Measurements from ENCODE around the gene KDM3B.
"Not testable (repeated sequence)": the region's sequence is repeated elsewhere in the genome, so short reads cannot be mapped to it uniquely, and the experiment has no call there.

The KDM3B gene, protein sequence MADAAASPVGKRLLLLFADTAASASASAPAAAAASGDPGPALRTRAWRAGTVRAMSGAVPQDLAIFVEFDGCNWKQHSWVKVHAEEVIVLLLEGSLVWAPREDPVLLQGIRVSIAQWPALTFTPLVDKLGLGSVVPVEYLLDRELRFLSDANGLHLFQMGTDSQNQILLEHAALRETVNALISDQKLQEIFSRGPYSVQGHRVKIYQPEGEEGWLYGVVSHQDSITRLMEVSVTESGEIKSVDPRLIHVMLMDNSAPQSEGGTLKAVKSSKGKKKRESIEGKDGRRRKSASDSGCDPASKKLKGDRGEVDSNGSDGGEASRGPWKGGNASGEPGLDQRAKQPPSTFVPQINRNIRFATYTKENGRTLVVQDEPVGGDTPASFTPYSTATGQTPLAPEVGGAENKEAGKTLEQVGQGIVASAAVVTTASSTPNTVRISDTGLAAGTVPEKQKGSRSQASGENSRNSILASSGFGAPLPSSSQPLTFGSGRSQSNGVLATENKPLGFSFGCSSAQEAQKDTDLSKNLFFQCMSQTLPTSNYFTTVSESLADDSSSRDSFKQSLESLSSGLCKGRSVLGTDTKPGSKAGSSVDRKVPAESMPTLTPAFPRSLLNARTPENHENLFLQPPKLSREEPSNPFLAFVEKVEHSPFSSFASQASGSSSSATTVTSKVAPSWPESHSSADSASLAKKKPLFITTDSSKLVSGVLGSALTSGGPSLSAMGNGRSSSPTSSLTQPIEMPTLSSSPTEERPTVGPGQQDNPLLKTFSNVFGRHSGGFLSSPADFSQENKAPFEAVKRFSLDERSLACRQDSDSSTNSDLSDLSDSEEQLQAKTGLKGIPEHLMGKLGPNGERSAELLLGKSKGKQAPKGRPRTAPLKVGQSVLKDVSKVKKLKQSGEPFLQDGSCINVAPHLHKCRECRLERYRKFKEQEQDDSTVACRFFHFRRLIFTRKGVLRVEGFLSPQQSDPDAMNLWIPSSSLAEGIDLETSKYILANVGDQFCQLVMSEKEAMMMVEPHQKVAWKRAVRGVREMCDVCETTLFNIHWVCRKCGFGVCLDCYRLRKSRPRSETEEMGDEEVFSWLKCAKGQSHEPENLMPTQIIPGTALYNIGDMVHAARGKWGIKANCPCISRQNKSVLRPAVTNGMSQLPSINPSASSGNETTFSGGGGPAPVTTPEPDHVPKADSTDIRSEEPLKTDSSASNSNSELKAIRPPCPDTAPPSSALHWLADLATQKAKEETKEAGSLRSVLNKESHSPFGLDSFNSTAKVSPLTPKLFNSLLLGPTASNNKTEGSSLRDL (N-terminal part only)

GRCh38 chr5:138352071-138352721 is at the start of gene KDM3B:
Gene KDM3B (plus strand): TSS chr5:138352685. CDS start chr5:138352796, 111 bp downstream.
- peak; percentile 79 for DNase-seq

- DNase-seq, result peak; percentile 11
Measured at GRCh38 chr5:138303372-138303771, 49.1 kb upstream of the KDM3B start.

- DNase-seq, result no peak
Measured at GRCh38 chr5:138305797-138306196, 46.7 kb upstream of the KDM3B start.

DNA sequence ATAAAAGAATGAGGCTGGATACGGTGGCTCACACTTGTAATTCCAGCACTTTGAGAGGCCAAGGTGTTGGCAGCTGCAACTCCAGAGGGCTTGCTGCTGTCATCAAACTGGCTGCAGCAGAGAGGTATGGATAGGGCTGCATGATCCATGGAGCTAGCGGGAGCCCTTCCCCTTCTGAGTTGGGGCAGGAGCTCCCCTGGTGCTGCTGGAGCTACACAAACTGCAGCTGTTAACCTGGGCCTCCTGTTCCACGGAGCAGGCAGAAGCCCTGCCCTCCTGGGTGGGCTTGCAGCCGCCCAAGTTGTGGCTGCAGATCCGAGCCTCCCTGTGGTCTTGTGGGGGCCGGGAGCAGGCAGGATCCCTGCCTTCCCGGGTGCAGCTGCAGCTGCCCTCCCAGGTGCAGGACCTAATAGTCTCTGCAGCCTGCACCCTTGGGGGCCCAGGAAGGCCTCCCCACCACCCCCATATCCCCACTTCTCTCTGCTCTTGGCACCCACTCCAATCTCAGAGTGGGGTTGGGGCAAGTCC is 36.7 kb upstream of the KDM3B start:
- no peak for DNase-seq

GRCh38 chr5:138316355-138316754 is 36.1 kb upstream of the KDM3B start:
- DNase-seq, result no peak

GRCh38 chr5:138318211-138318610 is 34.3 kb upstream of the KDM3B start:
- DNase-seq, result not testable (repeated sequence)

- DNase-seq, result peak; percentile 29
Measured at GRCh38 chr5:138330813-138331448, 21.6 kb upstream of the KDM3B start.

- peak; percentile 100 for DNase-seq
Measured at GRCh38 chr5:138331449-138332368, 20.8 kb upstream of the KDM3B start, which contains the start of gene CDC25C. Gene CDC25C (minus strand): TSS chr5:138331804. CDS start chr5:138331180, 624 bp downstream.

GRCh38 chr5:138334867-138335447 is 17.5 kb upstream of the KDM3B start:
- peak; percentile 26 for DNase-seq

DNA sequence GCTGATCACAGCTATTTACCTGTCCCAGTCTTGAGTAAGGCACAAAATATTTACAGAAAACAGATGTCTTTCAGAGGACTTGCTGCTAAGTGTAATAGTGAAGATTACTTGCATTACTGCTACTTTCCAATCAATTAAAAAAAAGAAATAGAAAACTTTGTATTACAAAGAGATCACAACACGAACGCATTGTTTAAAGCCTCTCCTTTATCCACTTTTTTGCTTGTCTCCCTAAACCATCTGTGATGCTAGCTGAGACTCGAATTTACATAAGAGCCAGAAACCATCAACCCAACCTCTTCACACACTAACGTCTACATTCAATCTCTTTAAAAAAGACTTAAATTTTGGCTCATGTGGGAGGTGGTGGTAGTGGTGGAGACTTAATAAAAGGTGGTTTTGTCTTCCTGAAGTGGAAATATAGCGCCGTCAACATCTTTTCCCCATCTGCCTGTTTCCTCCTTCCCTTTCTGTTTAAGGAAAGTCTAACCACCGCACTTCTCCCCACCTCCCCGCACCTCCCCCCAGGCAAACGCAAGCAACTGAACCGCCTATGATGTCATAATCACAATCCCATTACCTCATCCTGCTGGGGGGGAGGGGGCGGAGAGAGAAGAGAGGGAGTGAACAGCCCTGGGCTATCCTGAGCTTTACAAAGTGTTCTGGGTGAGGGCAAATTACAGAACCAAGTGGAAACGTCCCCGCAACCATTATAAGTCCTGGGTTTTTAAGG is 15.4 kb upstream of the KDM3B start:
- DNase-seq, result peak; percentile 74

DNA sequence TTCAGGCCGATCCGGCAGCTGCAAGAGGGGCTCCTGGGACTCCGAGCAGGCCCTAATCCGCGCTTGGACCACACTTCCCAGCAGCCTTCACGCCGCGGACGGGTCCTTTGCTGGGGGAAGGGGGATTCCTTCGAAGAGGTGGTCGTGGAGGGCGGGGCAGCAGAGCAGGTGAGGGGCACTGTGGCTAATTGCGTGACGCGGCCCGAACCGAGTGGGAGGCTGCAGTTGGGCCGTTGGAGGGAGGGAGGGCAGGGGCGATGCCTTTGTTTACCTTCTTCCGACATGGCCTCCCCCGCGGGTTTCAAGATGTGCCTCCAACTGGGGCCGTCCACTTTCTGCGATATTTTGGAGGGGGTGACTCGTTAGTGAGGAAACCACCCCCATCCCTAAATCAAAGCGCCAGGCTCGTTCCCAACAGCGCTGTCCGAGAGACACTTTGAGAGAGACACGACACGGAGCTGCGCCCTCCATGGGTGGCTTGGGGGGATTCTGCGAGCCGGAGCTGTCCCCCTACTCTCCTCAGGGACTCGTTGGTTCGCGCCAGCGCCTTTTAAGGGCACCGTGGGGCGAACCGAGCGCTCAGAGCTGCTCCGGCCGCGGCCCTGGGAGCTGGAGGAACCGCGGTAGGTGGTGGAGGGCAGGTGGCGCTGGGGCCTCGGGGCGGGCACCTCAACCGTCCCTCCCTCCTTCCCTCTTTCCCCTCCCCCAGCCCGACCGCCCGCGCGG is 14.6 kb upstream of the KDM3B start, which contains the start of gene FAM53C:
FAM53C (plus strand) TSS at position 582 of the 726 bp plus-strand sequence. CDS start 3,070 bp downstream, outside the sequence.
- peak; percentile 87 for DNase-seq

- DNase-seq, result no peak
Measured at GRCh38 chr5:138338411-138339090, 13.9 kb upstream of the KDM3B start.

DNA sequence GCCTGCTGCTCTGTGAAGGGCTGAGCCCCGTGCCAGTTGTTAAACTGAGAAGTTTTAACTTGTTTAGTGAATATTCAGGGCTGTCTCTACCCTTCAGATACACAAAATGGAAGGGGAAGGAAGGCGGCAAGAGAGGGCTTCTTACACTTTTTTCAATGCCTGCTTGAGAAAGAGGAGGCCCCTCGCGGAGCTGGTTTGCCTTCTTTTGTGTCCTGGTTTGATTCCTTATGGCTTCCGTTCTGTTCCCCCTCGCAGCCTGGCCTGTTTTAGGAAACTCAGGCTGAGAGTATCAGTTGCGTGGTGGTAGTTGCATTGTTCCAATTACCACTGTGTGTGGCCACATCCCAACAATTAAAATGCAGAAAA is 13.4 kb upstream of the KDM3B start:
- peak; percentile 19 for DNase-seq

DNA sequence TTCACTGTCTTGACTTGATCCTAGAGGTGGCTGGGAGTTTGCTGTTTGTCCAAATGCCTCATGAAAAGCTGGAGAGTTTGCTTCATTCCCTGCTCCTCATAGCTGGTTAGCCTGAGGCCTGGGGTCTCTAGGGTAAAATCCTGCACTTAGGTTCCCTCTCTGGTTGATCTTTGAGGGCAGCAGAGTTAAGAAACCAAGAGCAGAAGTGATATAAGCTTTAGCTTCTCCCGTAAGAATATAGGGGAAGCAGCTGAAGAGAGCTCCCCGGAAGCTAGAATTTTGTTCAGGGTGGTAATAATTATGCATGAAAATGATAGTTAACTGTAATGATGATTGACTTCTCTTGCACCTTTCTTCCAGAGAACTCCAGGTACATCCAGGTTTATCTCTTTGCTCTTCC is 13.0 kb upstream of the KDM3B start:
- no peak for DNase-seq

DNA sequence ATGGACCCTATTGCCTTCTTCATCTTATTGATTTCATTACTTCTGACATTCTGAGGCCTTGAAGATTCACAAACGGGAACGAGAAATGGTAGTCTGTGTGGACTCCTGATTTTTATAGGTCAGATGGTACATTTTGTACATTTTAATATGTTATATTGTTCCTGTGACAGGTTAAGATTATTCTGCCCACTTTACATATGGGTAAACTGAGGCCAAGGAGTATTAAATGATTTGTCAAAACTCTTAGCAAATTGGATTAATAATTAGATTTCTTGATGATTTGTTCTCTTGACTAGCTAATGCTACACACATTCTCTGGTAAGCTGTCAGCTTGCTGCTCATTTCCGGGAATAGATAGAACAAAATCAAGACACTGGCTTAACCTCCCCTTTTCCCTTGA is 12.5 kb upstream of the KDM3B start:
- DNase-seq, result no peak

DNA sequence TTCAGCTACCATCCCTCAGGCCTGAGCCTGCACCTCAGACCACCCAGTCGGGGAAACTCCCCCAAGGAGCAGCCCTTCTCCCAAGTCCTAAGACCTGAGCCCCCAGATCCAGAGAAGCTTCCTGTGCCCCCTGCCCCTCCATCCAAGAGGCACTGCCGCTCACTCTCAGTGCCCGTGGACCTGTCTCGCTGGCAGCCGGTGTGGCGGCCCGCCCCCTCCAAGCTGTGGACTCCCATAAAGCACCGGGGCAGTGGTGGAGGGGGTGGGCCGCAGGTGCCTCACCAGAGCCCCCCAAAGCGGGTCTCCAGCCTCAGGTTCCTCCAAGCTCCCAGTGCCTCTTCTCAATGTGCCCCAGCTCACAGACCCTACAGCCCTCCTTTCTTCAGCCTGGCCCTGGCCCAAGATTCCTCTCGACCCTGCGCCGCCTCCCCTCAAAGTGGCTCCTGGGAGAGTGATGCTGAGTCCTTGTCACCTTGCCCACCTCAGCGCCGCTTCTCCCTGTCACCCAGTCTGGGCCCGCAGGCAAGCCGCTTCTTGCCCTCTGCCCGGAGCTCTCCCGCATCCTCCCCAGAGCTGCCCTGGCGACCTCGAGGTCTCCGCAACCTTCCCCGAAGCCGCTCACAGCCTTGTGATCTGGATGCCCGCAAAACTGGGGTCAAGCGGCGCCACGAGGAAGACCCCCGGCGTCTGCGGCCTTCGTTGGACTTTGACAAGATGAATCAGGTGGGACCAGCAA is 7.4 kb upstream of the KDM3B start:
- no peak for DNase-seq

- DNase-seq, result no peak
Measured at GRCh38 chr5:138346889-138347288, 5.6 kb upstream of the KDM3B start.
